Sigmoid colon (tissue), 4 donors: Measurements from ENCODE around the gene GRM3.

Experiments
- CTCF ChIP-seq, 4 experiments: fragments of 450-650 bp in 3 of 4; fragments of 200-600 bp in 1 of 4; IDR thresholded peaks; one replicate each; pipeline ENCODE4 v1.5.1; 2016 to 2019; ENCODE audit warnings: antibody characterized with exemption in 4 of 4, mild to moderate bottlenecking in 3 of 4, moderate library complexity in 2 of 4
- EP300 ChIP-seq, 4 donors: sonication (generic); formaldehyde crosslinking; IDR thresholded peaks; one replicate each; pipeline ENCODE4 v1.6.1; 2017; ENCODE audit warnings: antibody characterized with exemption in 4 of 4
- POLR2AphosphoS5 ChIP-seq, 4 donors: sonication (generic); formaldehyde crosslinking; IDR thresholded peaks; one replicate each; pipeline ENCODE4 v1.6.1; 2017; ENCODE audit warnings: antibody characterized with exemption in 4 of 4

GRCh38 chr7:86776136-86776535, 132.4 kb downstream of the GRM3 start:
- TF ChIP-seq EP300 (IDR thresholded peaks at IDR 0.05) (no peak), CTCF (IDR thresholded peaks at IDR 0.05) (no peak), POLR2AphosphoS5 (IDR thresholded peaks at IDR 0.05) (no peak)
